ENCODE results near the gene ZNF71.
A peak's percentile ranks its signal among the peaks of the same experiment; 100 is the strongest.

The ZNF71 gene

DNA sequence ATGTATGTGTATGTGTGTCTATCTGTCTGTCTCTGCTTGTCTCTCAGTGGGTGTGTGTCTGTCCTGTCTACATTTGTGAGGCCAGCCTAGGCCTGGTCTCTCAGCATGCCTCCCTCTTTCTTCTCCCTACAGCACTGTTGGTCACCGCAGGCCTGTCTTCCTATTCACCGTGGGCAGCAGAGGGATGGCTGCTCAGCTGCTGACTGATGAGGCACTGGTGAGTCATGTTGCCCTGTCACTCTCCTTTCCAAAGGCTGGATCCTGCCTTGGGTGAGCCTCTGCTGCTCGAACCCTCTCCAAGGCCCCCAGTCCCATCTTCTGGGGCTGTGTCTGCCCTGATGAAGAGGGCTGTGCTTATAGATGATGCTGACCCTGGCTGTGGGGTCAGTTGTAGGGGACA is 6.3 kb downstream of the ZNF71 start:
- TF ChIP-seq, protein P1, sequence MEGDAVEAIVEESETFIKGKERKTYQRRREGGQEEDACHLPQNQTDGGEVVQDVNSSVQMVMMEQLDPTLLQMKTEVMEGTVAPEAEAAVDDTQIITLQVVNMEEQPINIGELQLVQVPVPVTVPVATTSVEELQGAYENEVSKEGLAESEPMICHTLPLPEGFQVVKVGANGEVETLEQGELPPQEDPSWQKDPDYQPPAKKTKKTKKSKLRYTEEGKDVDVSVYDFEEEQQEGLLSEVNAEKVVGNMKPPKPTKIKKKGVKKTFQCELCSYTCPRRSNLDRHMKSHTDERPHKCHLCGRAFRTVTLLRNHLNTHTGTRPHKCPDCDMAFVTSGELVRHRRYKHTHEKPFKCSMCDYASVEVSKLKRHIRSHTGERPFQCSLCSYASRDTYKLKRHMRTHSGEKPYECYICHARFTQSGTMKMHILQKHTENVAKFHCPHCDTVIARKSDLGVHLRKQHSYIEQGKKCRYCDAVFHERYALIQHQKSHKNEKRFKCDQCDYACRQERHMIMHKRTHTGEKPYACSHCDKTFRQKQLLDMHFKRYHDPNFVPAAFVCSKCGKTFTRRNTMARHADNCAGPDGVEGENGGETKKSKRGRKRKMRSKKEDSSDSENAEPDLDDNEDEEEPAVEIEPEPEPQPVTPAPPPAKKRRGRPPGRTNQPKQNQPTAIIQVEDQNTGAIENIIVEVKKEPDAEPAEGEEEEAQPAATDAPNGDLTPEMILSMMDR (conservative IDR thresholded peaks at IDR 0.05; ENCODE audit: low read depth, low read length): no peak
- DNase-seq (ENCODE audit: low read depth): peak; percentile 12
- H3K4me3 ChIP-seq (ENCODE audit: low read depth, low read length): no peak overlapping the region

DNA sequence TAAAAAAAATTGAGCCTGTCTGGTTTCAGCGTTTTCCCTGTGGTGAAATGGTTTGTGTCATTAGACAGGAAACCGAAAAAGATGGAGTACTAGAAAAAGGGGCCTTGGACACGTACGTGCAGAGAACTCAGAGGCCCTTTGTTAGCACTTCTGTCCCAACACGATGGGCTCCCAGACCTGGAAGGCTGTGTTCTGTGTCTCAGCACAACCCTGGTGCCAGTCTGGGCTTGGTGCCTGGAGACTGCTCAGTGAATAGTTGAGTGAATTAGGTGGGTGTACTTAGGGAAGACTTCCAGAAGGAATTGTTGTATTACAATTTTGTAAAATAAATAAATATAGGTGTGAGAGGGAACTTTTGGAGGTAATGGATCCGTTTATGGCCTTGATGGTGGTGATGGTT is 8.7 kb downstream of the ZNF71 start:
- H3K4me3 ChIP-seq (ENCODE audit: low read depth, low read length): no peak overlapping the region
- TF ChIP-seq, protein P1 (conservative IDR thresholded peaks at IDR 0.05; ENCODE audit: low read depth, low read length): no peak
- DNase-seq (ENCODE audit: low read depth): no peak

DNA sequence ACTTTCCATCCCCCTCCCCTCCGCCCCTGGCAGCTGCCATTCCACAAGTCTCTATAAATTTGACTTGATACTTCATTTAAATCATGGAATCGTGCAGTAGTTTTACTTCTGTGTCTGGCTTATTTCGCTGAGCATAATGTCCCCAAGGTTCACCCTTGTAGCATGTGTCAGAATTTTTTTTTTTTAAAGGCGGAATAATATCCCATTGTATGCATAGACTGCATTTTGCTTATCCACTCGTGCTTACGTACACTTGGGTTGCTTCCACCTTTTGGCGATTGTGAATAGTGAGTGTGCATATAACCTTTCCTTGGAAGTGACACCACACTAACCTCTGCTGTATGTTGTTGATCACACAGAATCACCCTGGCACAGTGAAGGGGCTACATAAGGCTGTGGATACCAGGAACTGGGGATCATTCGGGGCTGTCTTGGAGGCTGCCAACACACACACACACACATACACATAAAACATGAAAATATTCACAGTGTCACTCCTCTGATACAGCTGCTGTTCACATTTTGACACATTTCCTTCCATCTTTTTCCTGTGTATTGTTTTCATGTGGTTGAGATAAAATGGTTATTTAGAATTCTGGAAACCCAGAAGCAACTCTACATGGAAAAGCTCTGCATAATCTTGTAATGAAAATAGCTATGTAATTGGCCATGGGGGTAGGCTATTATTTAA is 13.3 kb downstream of the ZNF71 start:
- no peak overlapping the region for H3K4me3 ChIP-seq (ENCODE audit: low read depth, low read length)
- TF ChIP-seq, protein P1 (conservative IDR thresholded peaks at IDR 0.05; ENCODE audit: low read depth, low read length): no peak
- DNase-seq (ENCODE audit: low read depth): no peak

DNA sequence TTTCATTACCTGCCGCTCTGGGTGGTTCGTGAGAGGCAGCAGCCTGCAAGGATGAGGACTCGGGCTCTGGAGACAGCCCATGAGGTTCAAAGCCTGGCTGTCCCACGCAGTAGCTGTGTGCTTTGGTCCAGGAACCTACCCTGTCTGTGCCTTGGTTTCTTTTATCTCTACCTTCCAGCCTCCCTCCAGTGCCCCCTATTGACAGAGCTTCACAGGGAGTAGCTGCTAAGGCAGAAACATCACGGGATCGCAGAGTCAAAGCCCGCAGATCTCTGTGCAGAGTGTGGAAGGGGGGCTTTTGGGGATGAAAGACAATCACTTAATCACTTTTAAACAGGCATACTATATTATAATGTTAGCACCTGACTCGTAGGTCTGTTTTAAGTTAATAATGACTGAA is 16.2 kb downstream of the ZNF71 start:
- TF ChIP-seq, protein P1 (conservative IDR thresholded peaks at IDR 0.05; ENCODE audit: low read depth, low read length): no peak
- H3K4me3 ChIP-seq (ENCODE audit: low read depth, low read length): no peak overlapping the region

DNA sequence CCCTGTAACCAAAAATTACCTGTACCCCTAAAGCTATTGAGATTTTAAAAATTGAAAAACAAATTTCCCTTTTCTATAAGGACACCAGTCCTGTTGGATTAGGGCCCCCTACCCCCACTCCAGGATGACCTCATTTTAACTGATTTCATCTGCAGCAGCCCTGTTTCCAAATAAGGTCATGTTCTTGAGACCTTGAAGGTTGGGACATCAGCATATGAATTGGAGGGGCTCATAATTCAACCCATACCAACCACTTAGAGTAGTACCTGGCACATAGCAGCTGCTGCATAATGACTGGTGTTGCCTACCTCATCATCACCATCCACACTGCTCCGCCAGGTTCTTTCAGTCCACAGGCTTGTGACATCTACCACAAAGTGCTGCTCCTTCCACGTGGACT is 17.6 kb downstream of the ZNF71 start:
- no peak for DNase-seq (ENCODE audit: low read depth)
- TF ChIP-seq, protein P1 (conservative IDR thresholded peaks at IDR 0.05; ENCODE audit: low read depth, low read length): no peak
- no peak overlapping the region for H3K4me3 ChIP-seq (ENCODE audit: low read depth, low read length)

More for the DNA sequence above, 16.2 kb downstream of the ZNF71 start:
- no peak for DNase-seq (ENCODE audit: low read depth)

DNA sequence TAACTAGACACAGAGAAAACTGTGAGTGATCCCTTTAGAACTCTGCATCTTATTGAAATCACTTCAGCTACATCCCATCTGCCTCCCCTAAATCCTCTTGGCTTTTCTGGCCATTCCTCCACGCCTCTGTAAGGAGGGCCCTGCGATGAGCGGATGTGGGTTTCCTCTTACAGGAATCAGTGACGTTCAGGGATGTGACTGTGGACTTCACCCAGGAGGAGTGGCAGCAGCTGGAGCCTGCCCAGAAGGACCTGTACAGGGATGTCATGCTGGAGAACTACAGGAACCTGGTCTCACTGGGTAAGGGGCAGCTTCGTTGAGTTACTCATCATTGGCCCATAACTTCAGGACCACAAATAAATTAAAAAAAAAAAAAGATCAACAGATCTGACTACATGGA is 18.5 kb downstream of the ZNF71 start:
- TF ChIP-seq, protein P1 (conservative IDR thresholded peaks at IDR 0.05; ENCODE audit: low read depth, low read length): no peak
- no peak for DNase-seq (ENCODE audit: low read depth)
- no peak overlapping the region for H3K4me3 ChIP-seq (ENCODE audit: low read depth, low read length)

DNA sequence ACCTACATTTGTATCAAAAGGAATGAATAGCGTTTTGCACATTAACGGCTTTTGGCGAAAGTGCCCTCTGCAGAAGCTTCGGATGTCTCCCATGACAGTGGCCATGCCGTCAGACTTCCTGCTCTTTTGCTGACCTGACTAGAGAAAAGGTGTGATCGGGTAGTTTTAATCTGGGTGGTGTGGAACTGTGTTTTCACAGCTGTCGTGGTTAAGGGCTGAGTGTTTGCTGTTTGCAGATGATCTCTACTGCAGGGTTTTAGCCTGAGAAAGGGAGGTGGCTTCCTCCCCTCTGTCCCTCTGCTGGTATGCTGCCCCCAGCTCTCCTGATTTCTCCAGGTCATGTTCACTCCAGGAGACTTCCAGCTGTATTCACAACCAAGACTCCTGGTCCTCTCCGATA is 22.4 kb downstream of the ZNF71 start:
- TF ChIP-seq, protein P1 (conservative IDR thresholded peaks at IDR 0.05; ENCODE audit: low read depth, low read length): no peak
- no peak for DNase-seq (ENCODE audit: low read depth)
- no peak overlapping the region for H3K4me3 ChIP-seq (ENCODE audit: low read depth, low read length)
